Daoy (cell line): ENCODE data around the gene AXIN1. TPM values are rescaled to one million over a fixed set of nuclear protein-coding genes. Genes with fewer than 3 reads are reported as not detected.

Experiments used
- DNase-seq: peaks from one replicate; pipeline ENCODE4 v3.0.0-alpha.2; 2015; ENCODE audit warnings: low read depth
- total RNA-seq: library from RNA; depleted of rRNA; stranded (reverse); fragments of >200 nt; shearing (Covaris generic); gene quantifications from 2 replicates; pipeline ENCODE4 v1.2.3, GENCODE V29; 2014

The AXIN1 gene
- total RNA-seq, 1 experiment from 2014 or later, result 19.3 TPM

DNA sequence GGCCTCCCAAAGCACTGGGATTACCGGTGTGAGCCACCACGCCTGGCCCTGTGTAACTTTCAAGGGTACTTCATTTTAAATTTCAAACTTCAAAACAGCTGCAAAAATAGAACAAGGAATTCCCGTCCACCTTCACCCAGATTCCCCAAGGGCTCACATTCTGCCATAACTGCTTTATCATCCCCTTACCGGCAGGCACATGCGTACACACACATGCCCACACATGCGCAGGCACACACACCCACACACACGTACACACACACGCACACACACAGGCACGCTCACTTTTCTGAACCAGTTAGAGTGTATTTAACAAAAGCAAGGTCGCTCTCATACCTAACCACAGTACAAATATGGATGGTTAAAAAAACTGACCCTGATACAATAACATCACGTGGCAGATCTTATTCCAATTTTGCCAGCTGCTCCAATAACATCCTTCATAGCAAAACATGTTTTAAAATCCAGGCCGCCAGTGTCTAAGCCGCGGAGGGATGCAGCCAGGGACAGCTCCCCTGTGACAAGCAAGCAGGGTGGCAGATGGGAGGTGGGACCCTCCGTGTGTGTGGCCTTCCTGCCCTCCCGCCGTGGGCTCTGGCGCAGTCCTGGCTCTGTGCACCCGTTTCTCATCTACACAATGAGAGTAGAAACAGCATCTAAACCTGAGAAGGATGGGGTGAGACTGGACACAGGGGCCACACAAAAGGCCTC, 46.5 kb downstream of the AXIN1 start:
- no peak for DNase-seq

GRCh38 chr16:303760-304505, 48.6 kb downstream of the AXIN1 start:
- no peak for DNase-seq

DNA sequence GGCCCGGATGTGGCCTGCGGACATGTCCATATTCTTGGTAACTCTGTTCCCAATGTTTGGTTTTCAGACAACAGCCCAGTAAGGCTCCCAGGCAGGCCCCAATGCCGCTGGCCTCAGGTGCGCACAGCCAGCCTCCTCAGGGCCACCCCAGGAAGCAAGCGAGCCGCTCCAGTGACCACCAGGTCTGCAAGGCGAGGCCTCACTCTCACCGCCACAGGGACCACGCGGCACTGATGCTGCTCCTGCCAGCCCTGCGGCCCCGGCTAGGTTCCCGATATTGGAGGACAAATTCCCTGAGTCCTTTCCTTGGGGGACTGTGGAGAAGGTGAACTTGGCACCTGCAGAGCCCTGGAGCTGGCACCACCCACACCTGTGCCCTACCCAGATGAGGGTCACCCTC, 50.6 kb downstream of the AXIN1 start:
- DNase-seq, result no peak

- DNase-seq, result no peak
Measured at GRCh38 chr16:301235-301634, 51.3 kb downstream of the AXIN1 start.

DNA sequence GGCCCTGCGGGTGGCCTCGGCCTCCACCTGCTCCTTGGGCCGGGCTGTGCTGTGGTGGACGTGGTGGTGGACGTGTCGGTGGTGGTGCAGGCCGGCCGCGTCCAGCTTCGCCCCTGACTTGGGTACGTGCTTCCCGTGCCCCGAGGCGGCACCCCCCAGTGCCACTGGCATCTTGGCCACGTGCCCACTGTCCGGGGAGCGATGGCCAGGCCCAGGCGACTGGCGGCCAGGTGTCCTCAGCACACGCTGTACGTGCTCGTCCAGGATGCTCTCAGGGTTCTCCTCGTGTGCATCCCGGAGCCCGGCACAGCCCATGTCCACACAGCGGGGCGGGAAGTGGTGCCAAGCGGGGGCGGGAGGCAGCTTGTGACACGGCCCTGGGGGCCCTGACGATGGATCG, 54.7 kb downstream of the AXIN1 start:
- DNase-seq, result no peak

GRCh38 chr16:296806-297510, 55.6 kb downstream of the AXIN1 start:
- no peak for DNase-seq

- DNase-seq, result no peak
Measured at GRCh38 chr16:296276-296675, 56.2 kb downstream of the AXIN1 start.

- no peak for DNase-seq
Measured at GRCh38 chr16:293043-293775, 59.3 kb downstream of the AXIN1 start.

GRCh38 chr16:291539-291938, 61.0 kb downstream of the AXIN1 start:
- DNase-seq, result no peak

GRCh38 chr16:290681-291405, 61.7 kb downstream of the AXIN1 start:
- no peak for DNase-seq

DNA sequence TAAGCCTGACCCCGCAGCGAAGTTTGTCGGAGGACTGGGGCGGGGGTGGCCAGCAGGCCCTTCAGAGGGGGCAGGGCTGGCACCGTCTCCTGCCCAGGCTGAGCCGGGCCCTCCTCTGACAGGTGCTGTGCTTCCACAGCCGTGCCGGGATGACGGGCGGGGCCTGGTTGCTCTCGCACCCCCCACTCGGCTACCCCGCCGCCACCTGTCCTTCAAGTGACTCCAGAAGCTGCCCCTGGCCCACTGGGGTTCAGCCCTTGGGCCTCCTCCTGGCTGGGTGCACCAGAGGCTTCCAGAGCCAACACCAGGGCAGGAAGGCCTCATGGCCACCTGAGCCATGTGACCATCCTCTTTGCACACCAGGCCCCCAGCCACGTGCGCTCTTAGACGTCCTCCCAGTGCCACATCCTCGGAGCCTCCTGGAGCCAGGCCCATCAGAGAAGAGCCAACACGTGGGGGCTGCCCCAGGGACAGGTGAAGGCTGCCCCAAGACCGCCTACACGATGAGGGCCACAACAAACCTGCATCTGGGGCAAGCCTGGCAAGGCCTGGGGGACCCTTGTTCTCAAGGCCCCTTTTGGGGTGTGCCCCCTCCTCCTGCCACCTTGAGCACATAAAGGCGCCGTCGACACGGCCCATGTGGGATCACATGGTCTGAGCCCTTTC, 62.4 kb downstream of the AXIN1 start:
- DNase-seq, result no peak

GRCh38 chr16:289395-289997, 63.0 kb downstream of the AXIN1 start:
- no peak for DNase-seq

DNA sequence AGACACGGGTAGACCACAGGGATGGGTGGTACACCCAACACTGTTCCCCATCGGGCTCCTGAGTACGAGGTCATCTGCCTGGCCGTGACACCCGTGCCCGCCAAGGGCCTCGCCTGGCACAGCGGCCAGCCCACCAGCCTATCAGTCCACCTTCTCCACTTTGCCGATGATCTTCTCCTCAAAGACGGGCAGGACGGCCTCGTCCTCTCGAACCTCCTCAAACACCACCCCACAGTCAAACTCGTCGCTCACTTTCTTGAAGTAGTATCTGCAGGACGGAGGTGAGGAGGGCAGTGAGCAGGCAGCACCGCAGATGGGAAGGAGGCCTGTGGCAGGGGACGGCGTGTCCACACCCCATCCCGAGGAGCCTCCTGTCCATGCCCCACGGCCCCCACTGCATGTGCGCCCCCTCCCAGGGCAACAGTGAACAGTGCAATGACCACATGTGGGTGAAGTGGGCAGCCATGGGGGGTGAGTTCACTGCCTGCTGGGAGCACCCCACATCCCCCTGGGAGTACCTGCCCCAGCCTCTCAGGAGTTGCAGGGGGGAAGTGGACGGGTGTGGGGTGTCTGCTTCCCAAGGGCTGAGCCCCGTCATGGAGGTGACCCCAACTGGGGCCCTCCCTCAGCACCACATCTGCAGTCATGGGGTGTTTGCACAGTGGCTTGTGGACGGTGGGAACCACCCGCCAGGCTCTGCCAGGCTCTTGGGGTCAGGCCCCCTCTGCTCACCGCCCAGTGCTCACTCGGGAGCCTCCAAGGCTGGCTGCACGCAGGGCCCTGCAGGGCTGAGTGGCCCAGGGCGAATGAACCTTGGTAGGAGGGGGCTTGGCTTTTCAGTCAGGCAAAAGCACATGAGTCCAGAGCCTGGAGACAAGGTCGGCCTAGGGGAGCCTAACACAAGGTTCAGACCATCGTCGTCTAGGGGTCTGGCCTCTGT, 64.3 kb downstream of the AXIN1 start:
- no peak for DNase-seq

- DNase-seq, result no peak
Measured at GRCh38 chr16:287298-287811, 65.2 kb downstream of the AXIN1 start.

- no peak for DNase-seq
Measured at GRCh38 chr16:286491-287297, 65.8 kb downstream of the AXIN1 start.

- DNase-seq, result no peak
Measured at GRCh38 chr16:285146-286055, 67.1 kb downstream of the AXIN1 start.
